SJSA1 (cell line): ENCODE data around the gene HAAO. TPM values are rescaled to one million over a fixed set of nuclear protein-coding genes. Genes with fewer than 3 reads are reported as not detected.

Experiments used
- DNase-seq, 2 experiments: peaks; one replicate each; pipeline ENCODE4 v3.0.0-alpha.2; 2015 to 2020; ENCODE audit warnings: low spot score in 2 of 2, low read depth in 1 of 2
- H3K27ac ChIP-seq: fragments of 250-450 bp; sonication (Bioruptor Pico); 2 replicates; pipeline ENCODE4 v1.5.1; 2020; ENCODE audit warnings: mild to moderate bottlenecking, moderate library complexity
- H3K27me3 ChIP-seq: fragments of 250-450 bp; sonication (Bioruptor Pico); replicated peaks from 2 replicates; pipeline ENCODE4 v1.5.1; 2020; ENCODE audit warnings: mild to moderate bottlenecking, moderate library complexity
- H3K36me3 ChIP-seq: fragments of 250-450 bp; sonication (Bioruptor Pico); 2 replicates; pipeline ENCODE4 v1.5.1; 2020; ENCODE audit warnings: mild to moderate bottlenecking
- H3K4me1 ChIP-seq: fragments of 250-450 bp; sonication (Bioruptor Pico); replicated peaks from 2 replicates; pipeline ENCODE4 v1.6.1; 2021; ENCODE audit warnings: mild to moderate bottlenecking
- H3K4me3 ChIP-seq: fragments of 250-450 bp; sonication (Bioruptor Pico); 2 replicates; pipeline ENCODE4 v1.5.1; 2020; ENCODE audit warnings: mild to moderate bottlenecking
- H3K9me3 ChIP-seq: fragments of 250-450 bp; sonication (Bioruptor Pico); replicated peaks from 2 replicates; pipeline ENCODE4 v1.5.1; 2020; ENCODE audit warnings: mild to moderate bottlenecking
- total RNA-seq: library from RNA; depleted of rRNA; stranded (reverse); fragments of >200 nt; shearing (Covaris generic); gene quantifications from 2 replicates; pipeline ENCODE4 v1.2.3, GENCODE V29; 2014; rRNA removed

The HAAO gene
- total RNA-seq, 1 experiment from 2014 or later, result not detected

GRCh38 chr2:42724886-42725285 is 67.5 kb downstream of the HAAO start:
- no peaks in the 10 kb centered on the region for H3K9me3 ChIP-seq
- H3K4me3 ChIP-seq, result no peak overlapping the region
- no peaks in the 10 kb centered on the region for H3K36me3 ChIP-seq

GRCh38 chr2:42723465-42723864 is 68.9 kb downstream of the HAAO start:
- H3K4me1 ChIP-seq, result no peaks in the 10 kb centered on the region
- no peak overlapping the region for H3K4me3 ChIP-seq
- H3K27ac ChIP-seq, result no peak overlapping the region
- no peaks in the 10 kb centered on the region for H3K36me3 ChIP-seq
- no peak for DNase-seq
- H3K9me3 ChIP-seq, result no peaks in the 10 kb centered on the region
- H3K27me3 ChIP-seq, result no peaks in the 10 kb centered on the region

More at GRCh38 chr2:42724886-42725285, 67.5 kb downstream of the HAAO start:
- Histone ChIP-seq H3K27ac (no peak overlapping the region), H3K27me3 (no peaks in the 10 kb centered on the region), H3K4me1 (no peaks in the 10 kb centered on the region)
- no peak for DNase-seq

- Histone ChIP-seq H3K36me3 (no peaks in the 10 kb centered on the region), H3K9me3 (no peaks in the 10 kb centered on the region), H3K27me3 (no peaks in the 10 kb centered on the region), H3K27ac (no peak overlapping the region), H3K4me1 (no peaks in the 10 kb centered on the region), H3K4me3 (no peak overlapping the region)
- no peak for DNase-seq
These were observed 69.8 kb downstream of the HAAO start for GRCh38 chr2:42722320-42723190.

- H3K27me3 ChIP-seq, result no peaks in the 10 kb centered on the region
- H3K27ac ChIP-seq, result no peak overlapping the region
- no peaks in the 10 kb centered on the region for H3K36me3 ChIP-seq
- H3K4me3 ChIP-seq, result no peak overlapping the region
- no peak for DNase-seq
- no peaks in the 10 kb centered on the region for H3K4me1 ChIP-seq
- no peaks in the 10 kb centered on the region for H3K9me3 ChIP-seq
These were observed 70.5 kb downstream of the HAAO start for GRCh38 chr2:42721898-42722297.

Other genes starting within 250 kb of the HAAO start
- gene MTA3, start 224.0 kb downstream of the HAAO start, total RNA-seq, result 21.0 and 23.0 TPM in 2 replicates
- not detected in 2 replicates for gene OXER1, start 28.4 kb downstream of the HAAO start, total RNA-seq